Subcutaneous abdominal adipose tissue (tissue), 5 donors: ENCODE measurements around the gene IGSF11.
"Not testable (repeated sequence)": the region's sequence is repeated elsewhere in the genome, so short reads cannot be mapped to it uniquely, and the experiment has no call there.

Experiments
- H3K27ac ChIP-seq: one replicate; pipeline ENCODE4 v1.7.0; 2013; ENCODE audit warnings: low read depth, mild to moderate bottlenecking, inconsistent platforms, low read length, moderate library complexity
- H3K27me3 ChIP-seq, 5 donors: one replicate each; pipeline ENCODE4 v1.7.0; 2013; ENCODE audit warnings: low read length in 5 of 5, inconsistent platforms in 1 of 5; ENCODE audit not compliant: control insufficient read depth in 5 of 5, insufficient read depth in 4 of 5
- H3K36me3 ChIP-seq, 5 donors: one replicate each; pipeline ENCODE4 v1.7.0; 2013; ENCODE audit warnings: low read length in 5 of 5; ENCODE audit not compliant: control insufficient read depth in 5 of 5, insufficient read depth in 5 of 5
- H3K4me1 ChIP-seq, 5 donors: one replicate each; pipeline ENCODE4 v1.7.0; 2013; ENCODE audit warnings: low read length in 5 of 5, mild to moderate bottlenecking in 3 of 5, moderate library complexity in 1 of 5; ENCODE audit not compliant: control insufficient read depth in 5 of 5, insufficient read depth in 5 of 5
- H3K4me3 ChIP-seq, 5 donors: one replicate each; pipeline ENCODE4 v1.7.0; 2013; ENCODE audit warnings: low read length in 5 of 5, low read depth in 1 of 5
- H3K9ac ChIP-seq, 5 donors: one replicate each; pipeline ENCODE4 v1.7.0; 2013; ENCODE audit warnings: low read length in 5 of 5, mild to moderate bottlenecking in 4 of 5, moderate library complexity in 3 of 5
- H3K9me3 ChIP-seq, 5 donors: one replicate each; pipeline ENCODE4 v1.7.0; 2013; ENCODE audit warnings: low read length in 5 of 5; ENCODE audit not compliant: control insufficient read depth in 5 of 5
- donor health status: healthy.
- donor health status: healthy.
- donor health status: healthy.
- donor health status: healthy.
- donor health status: healthy.

IGSF11 gene

GRCh38 chr3:118851466-118852193 is 183.0 kb downstream of the IGSF11 start:
- not testable (repeated sequence) for H3K27me3 ChIP-seq, H3K27ac ChIP-seq, H3K4me3 ChIP-seq, H3K36me3 ChIP-seq, H3K9ac ChIP-seq, H3K4me1 ChIP-seq, H3K9me3 ChIP-seq

- Histone ChIP-seq H3K36me3 (no peaks in the 10 kb centered on the region), H3K9me3 (peaks cover 0 to 2% (median 0%) of the 10 kb centered on the region in 5 donors), H3K4me3 (no peak overlapping the region), H3K27ac (no peak overlapping the region), H3K9ac (no peak overlapping the region), H3K4me1 (no peaks in the 10 kb centered on the region), H3K27me3 (peaks cover 0 to 2% (median 0%) of the 10 kb centered on the region in 5 donors)
These were observed 184.0 kb downstream of the IGSF11 start for GRCh38 chr3:118850687-118851086.
